KMS-11 (cell line): ENCODE data around the gene SIRPB1.

Source experiments
- H2AFZ ChIP-seq: fragments of 200-600 bp; sonication (generic); 2 replicates; pipeline ENCODE4 v1.6.1; 2016; ENCODE audit warnings: antibody characterized with exemption, mixed run types, low read depth
- H3K27ac ChIP-seq: fragments of 200-600 bp; sonication (generic); 2 replicates; pipeline ENCODE4 v1.6.1; 2016; ENCODE audit warnings: mild to moderate bottlenecking, mixed run types
- H3K27me3 ChIP-seq: fragments of 200-600 bp; sonication (generic); 2 replicates; pipeline ENCODE4 v1.6.1; 2017; ENCODE audit warnings: mild to moderate bottlenecking, low read depth, mixed run types, moderate library complexity; ENCODE audit not compliant: insufficient read depth
- H3K36me3 ChIP-seq: fragments of 200-600 bp; sonication (generic); 2 replicates; pipeline ENCODE4 v1.6.1; 2017; ENCODE audit warnings: mild to moderate bottlenecking, mixed run types; ENCODE audit not compliant: insufficient read depth
- H3K4me1 ChIP-seq: fragments of 200-600 bp; sonication (generic); 2 replicates; pipeline ENCODE4 v1.6.1; 2016; ENCODE audit warnings: mild to moderate bottlenecking, low read depth, mixed run types; ENCODE audit not compliant: poor library complexity, severe bottlenecking
- H3K4me2 ChIP-seq: fragments of 200-600 bp; sonication (generic); 2 replicates; pipeline ENCODE4 v1.7.0; 2016; ENCODE audit warnings: mild to moderate bottlenecking, mixed run types
- H3K4me3 ChIP-seq: fragments of 200-600 bp; sonication (generic); IDR thresholded peaks from 2 replicates; pipeline ENCODE4 v1.6.1; 2017; ENCODE audit warnings: low read depth, low read length, mixed read lengths; ENCODE audit not compliant: insufficient read depth
- H3K79me2 ChIP-seq: fragments of 200-600 bp; sonication (generic); 2 replicates; pipeline ENCODE4 v1.6.1; 2016; ENCODE audit warnings: low read depth, mixed run types; ENCODE audit not compliant: insufficient read depth
- H3K9ac ChIP-seq: fragments of 200-600 bp; sonication (generic); 2 replicates; pipeline ENCODE4 v1.6.1; 2016; ENCODE audit warnings: mild to moderate bottlenecking, mixed run types
- H4K20me1 ChIP-seq: fragments of 200-600 bp; sonication (generic); 2 replicates; pipeline ENCODE4 v1.6.1; 2016; ENCODE audit warnings: mild to moderate bottlenecking, mixed run types; ENCODE audit not compliant: insufficient read depth
- CTCF ChIP-seq: fragments of 200-600 bp; sonication (generic); conservative IDR thresholded peaks from 2 replicates; pipeline ENCODE4 v1.6.1; 2017; ENCODE audit warnings: low read depth, mild to moderate bottlenecking, antibody characterized with exemption, low read length, moderate library complexity, mixed read lengths

The SIRPB1 gene

GRCh38 chr20:1619861-1620444 is at the start of gene SIRPB1:
Gene SIRPB1 (minus strand): TSS chr20:1620009. CDS start chr20:1619944, 65 bp downstream.
- H3K4me3 ChIP-seq, result no peak within 1 kb of the TSS
- no peak within 1 kb of the TSS for H2AFZ ChIP-seq
- H4K20me1 ChIP-seq, result no peaks in the 10 kb centered on the region
- H3K4me2 ChIP-seq, result no peak within 1 kb of the TSS
- TF ChIP-seq CTCF, result no peak
- no peaks in the 10 kb centered on the region for H3K79me2 ChIP-seq
- H3K9ac ChIP-seq, result no peak within 1 kb of the TSS
- H3K27ac ChIP-seq, result no peak within 1 kb of the TSS
- H3K4me1 ChIP-seq, result no peaks in the 10 kb centered on the region
- H3K27me3 ChIP-seq, result no peaks in the 10 kb centered on the region
- H3K36me3 ChIP-seq, result no peaks in the 10 kb centered on the region

GRCh38 chr20:1669304-1669703 is 49.5 kb upstream of the SIRPB1 start:
- no peak for TF ChIP-seq CTCF
- no peaks in the 10 kb centered on the region for H3K27me3 ChIP-seq
- H3K27ac ChIP-seq, result no peak overlapping the region
- H3K79me2 ChIP-seq, result no peaks in the 10 kb centered on the region
- no peaks in the 10 kb centered on the region for H3K4me1 ChIP-seq
- H3K9ac ChIP-seq, result no peak overlapping the region
- no peak overlapping the region for H3K4me3 ChIP-seq
- H3K36me3 ChIP-seq, result no peaks in the 10 kb centered on the region
- H2AFZ ChIP-seq, result no peak overlapping the region
- no peaks in the 10 kb centered on the region for H4K20me1 ChIP-seq
- H3K4me2 ChIP-seq, result no peak overlapping the region

DNA sequence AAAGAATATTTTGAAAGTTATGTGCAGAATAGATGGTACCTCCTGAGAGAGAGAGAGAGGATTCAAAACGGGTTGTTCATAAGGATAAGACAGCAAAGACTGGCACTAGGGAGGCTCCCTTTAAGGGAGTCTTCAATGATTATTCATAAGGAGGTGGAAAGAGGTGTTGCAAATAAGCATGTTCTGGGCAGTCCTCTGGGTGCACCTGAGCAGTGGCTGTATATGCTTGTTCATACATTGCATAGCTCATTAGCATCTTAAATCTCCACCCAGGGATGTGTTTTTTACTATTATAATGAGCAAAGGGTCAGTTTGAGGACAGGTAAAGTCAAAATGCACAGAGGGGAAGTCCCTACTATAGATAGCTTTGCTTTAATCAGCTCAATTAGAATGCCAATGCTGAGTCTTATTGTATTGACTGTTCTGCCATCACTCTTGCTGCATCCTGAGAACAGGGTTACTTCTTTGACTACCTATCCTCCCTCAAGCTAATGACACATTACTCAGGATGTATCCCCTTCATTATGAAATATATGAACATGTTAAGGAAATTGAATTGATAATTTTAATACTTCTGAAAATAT is 47.8 kb upstream of the SIRPB1 start:
- H2AFZ ChIP-seq, result no peak overlapping the region
- no peaks in the 10 kb centered on the region for H4K20me1 ChIP-seq
- H3K4me3 ChIP-seq, result no peak overlapping the region
- no peak overlapping the region for H3K4me2 ChIP-seq
- no peaks in the 10 kb centered on the region for H3K79me2 ChIP-seq
- H3K9ac ChIP-seq, result no peak overlapping the region
- H3K36me3 ChIP-seq, result no peaks in the 10 kb centered on the region
- H3K27ac ChIP-seq, result no peak overlapping the region
- no peak for TF ChIP-seq CTCF
- no peaks in the 10 kb centered on the region for H3K4me1 ChIP-seq
- no peaks in the 10 kb centered on the region for H3K27me3 ChIP-seq

- Histone ChIP-seq H3K9ac (no peak overlapping the region), H2AFZ (no peak overlapping the region), H4K20me1 (no peaks in the 10 kb centered on the region), H3K79me2 (no peaks in the 10 kb centered on the region), H3K27me3 (no peaks in the 10 kb centered on the region), H3K27ac (no peak overlapping the region), H3K4me2 (no peak overlapping the region), H3K36me3 (no peaks in the 10 kb centered on the region), H3K4me1 (no peaks in the 10 kb centered on the region), H3K4me3 (no peak overlapping the region)
- TF ChIP-seq CTCF, result no peak
These were observed 47.0 kb upstream of the SIRPB1 start for GRCh38 chr20:1666802-1667201.
